ENCODE measurements around the gene NUMB. TPM values are rescaled to one million over a fixed set of nuclear protein-coding genes. Genes with fewer than 3 reads are reported as not detected.

The NUMB gene
- total RNA-seq, 1 experiment from 2014 or later, result 22.2 TPM

DNA sequence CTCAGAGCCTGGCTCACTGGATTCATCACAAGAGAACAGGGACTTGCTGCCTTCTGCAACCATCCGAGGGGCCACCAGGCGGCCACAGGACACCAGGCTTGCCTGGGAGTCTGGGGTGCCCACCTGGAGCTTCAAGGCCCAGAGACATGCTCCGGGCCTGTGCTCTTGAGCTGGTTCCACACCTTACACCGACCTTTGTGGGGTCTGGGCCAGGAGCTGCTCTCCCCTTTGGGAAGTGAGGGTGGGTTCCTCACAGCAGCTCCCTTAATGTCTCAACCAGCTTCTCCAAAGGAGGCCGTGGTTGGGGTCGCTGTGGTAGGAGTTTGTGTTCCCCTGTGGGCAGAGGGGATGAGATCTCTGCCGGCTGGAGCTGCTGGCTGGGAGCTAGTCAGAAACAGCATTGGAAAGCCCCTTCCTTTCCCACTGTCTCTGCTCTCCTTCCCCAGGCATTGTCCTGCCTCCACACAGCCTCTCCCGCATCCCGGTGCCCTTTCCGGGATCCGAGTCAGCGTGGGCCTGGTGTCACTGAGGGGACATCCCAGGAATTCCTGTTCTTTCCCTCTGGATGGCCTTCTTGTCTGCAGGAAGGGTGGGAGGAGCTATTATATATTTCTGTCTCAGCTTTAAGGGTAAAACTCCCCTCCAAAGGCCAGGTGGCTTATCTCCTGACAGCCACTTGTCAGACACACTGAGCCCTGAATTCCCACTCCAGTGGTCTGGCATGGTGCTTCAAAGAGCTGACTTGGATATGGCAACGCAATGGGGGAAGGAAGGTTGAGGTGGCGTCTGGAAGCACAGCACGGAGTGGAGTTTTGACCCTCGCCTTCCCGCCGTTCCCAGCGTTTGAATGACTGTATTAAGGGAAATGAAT lies 226.1 kb downstream of the NUMB start:
- Histone ChIP-seq H4K20me1 (ENCODE audit: low read length) (no peaks in the 10 kb centered on the region), H3K9me2 (replicated peaks; ENCODE audit: low read length) (no peaks in the 10 kb centered on the region), H3K36me3 (ENCODE audit: low read depth, low read length) (no peaks in the 10 kb centered on the region), H3K27ac (ENCODE audit: low read length) (no peak overlapping the region), H3K4me3 (ENCODE audit: low read length) (no peak overlapping the region), H3K9me3 (ENCODE audit: low read length) (no peaks in the 10 kb centered on the region), H3K27me3 (ENCODE audit: low read length) (peaks cover 32% of the 10 kb centered on the region), H3K79me2 (ENCODE audit: low read length) (no peaks in the 10 kb centered on the region), H3K4me1 (ENCODE audit: insufficient read depth, low read length) (peaks cover 24% of the 10 kb centered on the region), H3K9ac (ENCODE audit: low read length) (no peak overlapping the region), H3K4me2 (ENCODE audit: low read length) (no peak overlapping the region), H2AFZ (ENCODE audit: low read length) (no peak overlapping the region), H3F3A (ENCODE audit: low read length, unreplicated experiment) (no peaks in the 10 kb centered on the region)
- no TSS peak for BruUV-seq (replicated peaks)
- TF ChIP-seq, protein P1, sequence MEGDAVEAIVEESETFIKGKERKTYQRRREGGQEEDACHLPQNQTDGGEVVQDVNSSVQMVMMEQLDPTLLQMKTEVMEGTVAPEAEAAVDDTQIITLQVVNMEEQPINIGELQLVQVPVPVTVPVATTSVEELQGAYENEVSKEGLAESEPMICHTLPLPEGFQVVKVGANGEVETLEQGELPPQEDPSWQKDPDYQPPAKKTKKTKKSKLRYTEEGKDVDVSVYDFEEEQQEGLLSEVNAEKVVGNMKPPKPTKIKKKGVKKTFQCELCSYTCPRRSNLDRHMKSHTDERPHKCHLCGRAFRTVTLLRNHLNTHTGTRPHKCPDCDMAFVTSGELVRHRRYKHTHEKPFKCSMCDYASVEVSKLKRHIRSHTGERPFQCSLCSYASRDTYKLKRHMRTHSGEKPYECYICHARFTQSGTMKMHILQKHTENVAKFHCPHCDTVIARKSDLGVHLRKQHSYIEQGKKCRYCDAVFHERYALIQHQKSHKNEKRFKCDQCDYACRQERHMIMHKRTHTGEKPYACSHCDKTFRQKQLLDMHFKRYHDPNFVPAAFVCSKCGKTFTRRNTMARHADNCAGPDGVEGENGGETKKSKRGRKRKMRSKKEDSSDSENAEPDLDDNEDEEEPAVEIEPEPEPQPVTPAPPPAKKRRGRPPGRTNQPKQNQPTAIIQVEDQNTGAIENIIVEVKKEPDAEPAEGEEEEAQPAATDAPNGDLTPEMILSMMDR (conservative IDR thresholded peaks at IDR 0.05; ENCODE audit: low read depth, low read length), result peak; percentile 68
- TF ChIP-seq EZH2phosphoT487 (IDR thresholded peaks at IDR 0.05; ENCODE audit: borderline replicate concordance, low read length), result no peak
- no peak for TF ChIP-seq EZH2 (IDR thresholded peaks at IDR 0.05; ENCODE audit: low read length, unreplicated experiment)
- intact Hi-C loops (cut with micrococcal nuclease), result no loop called here
- ChIA-PET CTCF (interaction anchor here (1.0 to 1.9 kb wide), 5 partner anchors 16 to 63 kb away, joined by 3 to 10 read pairs (median 4); no protein-coding TSS in a partner anchor), POLR2A (ENCODE audit: unreplicated experiment) (interaction anchor here (0.6 kb wide), 1 partner anchor 221 kb away, joined by 7 read pairs; no protein-coding TSS in a partner anchor)
- DNase-seq (peak; percentile 27), ATAC-seq (no peak)

GRCh38 chr14:73230051-73230450 lies 228.3 kb downstream of the NUMB start:
- Histone ChIP-seq H3K4me2 (ENCODE audit: low read length) (no peak overlapping the region), H3K27ac (ENCODE audit: low read length) (no peak overlapping the region), H3K9ac (ENCODE audit: low read length) (no peak overlapping the region), H3K9me2 (replicated peaks; ENCODE audit: low read length) (no peaks in the 10 kb centered on the region), H3K36me3 (ENCODE audit: low read depth, low read length) (no peaks in the 10 kb centered on the region), H3K27me3 (ENCODE audit: low read length) (peaks cover 10% of the 10 kb centered on the region; the same call in 1 of the 2 replicates), H3K4me1 (ENCODE audit: insufficient read depth, low read length) (peaks cover 23% of the 10 kb centered on the region), H3K79me2 (ENCODE audit: low read length) (no peaks in the 10 kb centered on the region), H3K4me3 (ENCODE audit: low read length) (no peak overlapping the region), H4K20me1 (ENCODE audit: low read length) (no peaks in the 10 kb centered on the region), H3K9me3 (ENCODE audit: low read length) (no peaks in the 10 kb centered on the region), H3F3A (ENCODE audit: low read length, unreplicated experiment) (no peaks in the 10 kb centered on the region), H2AFZ (ENCODE audit: low read length) (no peak overlapping the region)
- ChIA-PET CTCF (interaction anchor here (0.6 kb wide), 1 partner anchor 283 kb away, joined by 4 read pairs; no protein-coding TSS in a partner anchor), POLR2A (ENCODE audit: unreplicated experiment) (no interaction called here)
- BruUV-seq (replicated peaks), result no TSS peak
- DNase-seq (no peak), ATAC-seq (no peak)
- TF ChIP-seq, protein P1 (conservative IDR thresholded peaks at IDR 0.05; ENCODE audit: low read depth, low read length), result no peak
- TF ChIP-seq EZH2phosphoT487 (IDR thresholded peaks at IDR 0.05; ENCODE audit: borderline replicate concordance, low read length) (no peak), EZH2 (IDR thresholded peaks at IDR 0.05; ENCODE audit: low read length, unreplicated experiment) (no peak)
- intact Hi-C loops (cut with micrococcal nuclease), result no loop called here
